H9 (cell line): ENCODE data around the gene NAA10. TPM values are rescaled to one million over a fixed set of nuclear protein-coding genes. Genes with fewer than 3 reads are reported as not detected.

ENCODE experiments used
- DNase-seq: peaks from one replicate; pipeline ENCODE4 v3.0.0-alpha.2; 2017
- H2AFZ ChIP-seq: one replicate; pipeline ENCODE4 v1.6.1; 2013; ENCODE audit warnings: mild to moderate bottlenecking, low read length, control low read depth, moderate library complexity
- H2AK5ac ChIP-seq: 2 replicates; pipeline ENCODE4 v1.6.1; 2013; ENCODE audit warnings: low read length, control low read depth, mixed read lengths; ENCODE audit not compliant: insufficient read length
- H2BK120ac ChIP-seq: one replicate; pipeline ENCODE4 v1.6.1; 2013; ENCODE audit warnings: low read depth, mild to moderate bottlenecking, low read length, control low read depth, inconsistent platforms; ENCODE audit not compliant: poor library complexity, severe bottlenecking
- H2BK12ac ChIP-seq: 2 replicates; pipeline ENCODE4 v1.6.1; 2013; ENCODE audit warnings: low read length, control low read depth, mixed read lengths, low read depth; ENCODE audit not compliant: insufficient read length
- H2BK15ac ChIP-seq: 2 replicates; pipeline ENCODE4 v1.6.1; 2013; ENCODE audit warnings: low read depth, low read length, control low read depth
- H2BK20ac ChIP-seq: one replicate; pipeline ENCODE4 v1.6.1; 2013; ENCODE audit warnings: low read depth, mild to moderate bottlenecking, low read length, control low read depth, inconsistent platforms; ENCODE audit not compliant: poor library complexity, severe bottlenecking
- H2BK5ac ChIP-seq: 2 replicates; pipeline ENCODE4 v1.6.1; 2013; ENCODE audit warnings: low read length, control low read depth, mixed read lengths; ENCODE audit not compliant: insufficient read length
- H3K14ac ChIP-seq: 2 replicates; pipeline ENCODE4 v1.6.1; 2013; ENCODE audit warnings: low read length, control low read depth; ENCODE audit not compliant: insufficient read depth
- H3K18ac ChIP-seq: 2 replicates; pipeline ENCODE4 v1.6.1; 2013; ENCODE audit warnings: low read depth, mild to moderate bottlenecking, mixed read lengths, low read length, control low read depth; ENCODE audit not compliant: insufficient read length
- H3K23ac ChIP-seq: 2 replicates; pipeline ENCODE4 v1.6.1; 2013; ENCODE audit warnings: low read length, control low read depth, mixed read lengths, low read depth; ENCODE audit not compliant: insufficient read length
- H3K23me2 ChIP-seq: 2 replicates; pipeline ENCODE4 v1.6.1; 2013; ENCODE audit warnings: low read depth, mild to moderate bottlenecking, mixed read lengths, low read length, control low read depth; ENCODE audit not compliant: insufficient read length, poor library complexity, severe bottlenecking
- H3K27ac ChIP-seq: 2 replicates; pipeline ENCODE4 v1.5.1; 2013; ENCODE audit warnings: low read length, control low read depth, mixed read lengths, low read depth; ENCODE audit not compliant: insufficient read length
- H3K27me3 ChIP-seq: 2 replicates; pipeline ENCODE4 v1.6.1; 2013; ENCODE audit warnings: low read length, control low read depth, inconsistent platforms; ENCODE audit not compliant: insufficient read depth
- H3K4ac ChIP-seq: 2 replicates; pipeline ENCODE4 v1.6.1; 2013; ENCODE audit warnings: low read depth, mild to moderate bottlenecking, control low read depth, inconsistent platforms, low read length, moderate library complexity
- H3K4me1 ChIP-seq: 2 replicates; pipeline ENCODE4 v1.6.1; 2013; ENCODE audit warnings: low read length, control low read depth, inconsistent platforms; ENCODE audit not compliant: insufficient read depth
- H3K4me2 ChIP-seq: 2 replicates; pipeline ENCODE4 v1.6.1; 2013; ENCODE audit warnings: low read length, control low read depth, mixed read lengths; ENCODE audit not compliant: insufficient read length, insufficient read depth
- H3K56ac ChIP-seq: 2 replicates; pipeline ENCODE4 v1.6.1; 2013; ENCODE audit warnings: low read depth, mild to moderate bottlenecking, mixed read lengths, low read length, control low read depth; ENCODE audit not compliant: insufficient read length
- H3K79me1 ChIP-seq: 2 replicates; pipeline ENCODE4 v1.6.1; 2013; ENCODE audit warnings: low read depth, mild to moderate bottlenecking, moderate library complexity, low read length, control low read depth, inconsistent platforms; ENCODE audit not compliant: insufficient read depth, poor library complexity, severe bottlenecking
- H3K79me2 ChIP-seq: 2 replicates; pipeline ENCODE4 v1.6.1; 2013; ENCODE audit warnings: low read length, control low read depth, inconsistent platforms; ENCODE audit not compliant: insufficient read depth
- H3K9ac ChIP-seq: 2 replicates; pipeline ENCODE4 v1.6.1; 2013; ENCODE audit warnings: low read length, control low read depth, mixed read lengths; ENCODE audit not compliant: insufficient read length; ENCODE audit errors: extremely low read depth
- H3K9me3 ChIP-seq: one replicate; pipeline ENCODE4 v1.6.1; 2013; ENCODE audit warnings: low read depth, low read length, inconsistent platforms; ENCODE audit not compliant: control insufficient read depth
- H3T11ph ChIP-seq: one replicate; pipeline ENCODE4 v1.6.1; 2013; ENCODE audit warnings: mild to moderate bottlenecking, low read length, control low read depth, inconsistent platforms
- H4K20me1 ChIP-seq: one replicate; pipeline ENCODE4 v1.6.1; 2013; ENCODE audit not compliant: control insufficient read depth, insufficient read length, insufficient read depth
- H4K5ac ChIP-seq: 2 replicates; pipeline ENCODE4 v1.6.1; 2013; ENCODE audit warnings: low read depth, mild to moderate bottlenecking, mixed read lengths, low read length, control low read depth; ENCODE audit not compliant: insufficient read length
- H4K8ac ChIP-seq: replicated peaks from 2 replicates; pipeline ENCODE4 v1.6.1; 2013; ENCODE audit warnings: low read length, control low read depth, mixed read lengths, low read depth; ENCODE audit not compliant: insufficient read length
- H4K91ac ChIP-seq: 2 replicates; pipeline ENCODE4 v1.6.1; 2013; ENCODE audit warnings: low read depth, mild to moderate bottlenecking, moderate library complexity, mixed read lengths, low read length, control low read depth; ENCODE audit not compliant: insufficient read length
- H3K27ac Mint-ChIP-seq, 3 experiments: 2 replicates in 2 of 3; 3 replicates in 1 of 3; pipeline ENCODE4 v1.8.0; 2020 to 2021; ENCODE audit warnings: mixed read lengths in 3 of 3, mild to moderate bottlenecking in 1 of 3, moderate library complexity in 1 of 3
- H3K27me3 Mint-ChIP-seq: 2 replicates; pipeline ENCODE4 v1.8.0; 2021; ENCODE audit warnings: low read depth, mild to moderate bottlenecking, moderate library complexity, mixed read lengths
- H3K36me3 Mint-ChIP-seq, 3 experiments: 2 replicates in 2 of 3; 3 replicates in 1 of 3; pipeline ENCODE4 v1.8.0; 2020 to 2021; ENCODE audit warnings: low read depth in 3 of 3, mixed read lengths in 3 of 3; ENCODE audit not compliant: insufficient read depth in 1 of 3
- H3K4me1 Mint-ChIP-seq, 2 experiments: 2 replicates each; pipeline ENCODE4 v1.8.0; 2020; ENCODE audit warnings: mixed read lengths in 2 of 2
- H3K4me3 Mint-ChIP-seq, 2 experiments: 2 replicates in 1 of 2; 3 replicates in 1 of 2; pipeline ENCODE4 v1.8.0; 2020 to 2021; ENCODE audit warnings: mild to moderate bottlenecking in 2 of 2, mixed read lengths in 2 of 2, moderate library complexity in 1 of 2
- H3K9me3 Mint-ChIP-seq, 2 experiments: 2 replicates in 1 of 2; 3 replicates in 1 of 2; pipeline ENCODE4 v1.8.0; 2020; ENCODE audit warnings: mild to moderate bottlenecking in 2 of 2, mixed read lengths in 2 of 2, moderate library complexity in 1 of 2
- CTCF ChIP-seq: fragments of 200-600 bp; sonication (generic); conservative IDR thresholded peaks from 3 replicates; pipeline ENCODE4 v1.8.0; 2021; ENCODE audit warnings: antibody characterized with exemption, mild to moderate bottlenecking
- WGBS: extraction: QIAGEN DNeasy Blood & Tissue Kit; methylation state at CpG from one replicate; pipeline ENCODE4 v1.1.7; 2013; ENCODE audit warnings: missing lambda C conversion rate, low lambda C conversion rate, mixed read lengths; ENCODE audit not compliant: insufficient read length; ENCODE audit errors: extremely low coverage; 5-methylcytosine and 5-hydroxymethylcytosine counted together
- total RNA-seq: library from RNA; stranded (reverse); gene quantifications from 2 replicates; pipeline ENCODE4 v1.2.1, GENCODE V29; 2021

Gene NAA10
- total RNA-seq, 1 experiment from 2014 or later: 101 TPM

GRCh38 chrX:153908219-153908860 is 26.5 kb downstream of the NAA10 start:
- no peak overlapping the region for H2BK15ac ChIP-seq
- no peak overlapping the region for H3K23ac ChIP-seq
- no peak overlapping the region for H2BK5ac ChIP-seq
- H3T11ph ChIP-seq: no peak overlapping the region
- H3K4ac ChIP-seq: no peak overlapping the region
- no peak overlapping the region for H2AFZ ChIP-seq
- H3K56ac ChIP-seq: no peak overlapping the region
- H3K79me2 ChIP-seq: no peaks in the 10 kb centered on the region
- no peaks in the 10 kb centered on the region for H3K23me2 ChIP-seq
- WGBS: no CpG with 5 or more reads among the region's 23 CpGs
- no peaks in the 10 kb centered on the region for H3K79me1 ChIP-seq
- Mint-ChIP-seq H3K9me3 (peaks cover 49 to 65% of the 10 kb centered on the region in 2 experiments), H3K27me3 (no peaks in the 10 kb centered on the region), H3K4me1 (peaks cover 2 to 10% of the 10 kb centered on the region in 2 experiments), H3K36me3 (peaks cover 3 to 30% (median 12%) of the 10 kb centered on the region in 3 experiments; a peak in 4 of 7 replicates), H3K27ac (no peak overlapping the region), H3K4me3 (no peak overlapping the region)
- H3K9me3 ChIP-seq: peaks cover 7% of the 10 kb centered on the region
- H2AK5ac ChIP-seq: no peak overlapping the region
- no peaks in the 10 kb centered on the region for H3K4me1 ChIP-seq
- no peak overlapping the region for H2BK12ac ChIP-seq
- H4K91ac ChIP-seq: no peak overlapping the region
- no peak overlapping the region for H4K5ac ChIP-seq
- no peak overlapping the region for H3K9ac ChIP-seq
- H2BK20ac ChIP-seq: no peak overlapping the region
- no peaks in the 10 kb centered on the region for H4K20me1 ChIP-seq
- no peak overlapping the region for H4K8ac ChIP-seq
- H3K14ac ChIP-seq: no peak overlapping the region
- TF ChIP-seq CTCF: no peak
- no peak overlapping the region for H3K18ac ChIP-seq
- no peak for DNase-seq
- H3K27me3 ChIP-seq: no peaks in the 10 kb centered on the region
- no peak overlapping the region for H2BK120ac ChIP-seq
- no peak overlapping the region for H3K27ac ChIP-seq
- no peak overlapping the region for H3K4me2 ChIP-seq
